ENCODE results near the gene HMHB1. TPM values are rescaled to one million over a fixed set of nuclear protein-coding genes. Genes with fewer than 3 reads are reported as not detected.
A peak's percentile ranks its signal among the peaks of the same experiment; 100 is the strongest.

HMHB1 gene
- total and polyA plus RNA-seq, 5 donors = not detected

DNA sequence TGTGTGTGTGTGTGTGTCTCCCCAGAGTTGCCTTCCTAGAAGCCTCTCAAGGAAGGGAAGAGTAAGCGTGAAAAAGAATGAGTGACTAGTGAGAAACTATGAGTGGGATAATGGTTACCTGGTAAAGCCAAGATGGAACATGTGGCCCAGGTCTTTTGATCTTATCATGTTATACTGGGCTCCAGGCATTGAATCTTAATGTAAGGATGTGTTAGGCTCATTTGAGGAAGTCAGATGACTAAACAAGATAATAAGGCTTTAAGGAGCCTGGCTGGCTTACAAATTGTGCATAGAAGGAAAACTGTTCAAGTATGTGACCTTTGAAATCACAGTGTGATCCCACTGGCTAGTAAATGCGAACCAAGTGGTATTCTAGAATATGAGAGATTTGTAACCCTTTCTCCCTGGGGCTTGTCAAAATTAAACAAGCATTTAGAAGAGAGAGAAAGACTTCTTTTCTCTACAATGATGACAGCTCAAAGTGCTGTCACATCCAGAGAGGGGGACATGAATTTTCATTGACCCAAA, 29.9 kb upstream of the HMHB1 start:
- Histone ChIP-seq H3K4me3 (ENCODE audit: low read length) (no peak overlapping the region), H3K27ac (ENCODE audit: low read length) (no peak overlapping the region), H3K4me1 (ENCODE audit: control insufficient read depth, insufficient read depth, low read length) (peaks cover 2% of the 10 kb centered on the region), H3K9me3 (ENCODE audit: control insufficient read depth, low read length) (no peaks in the 10 kb centered on the region), H3K27me3 (ENCODE audit: control insufficient read depth, insufficient read depth) (no peaks in the 10 kb centered on the region)
- intact Hi-C loops (cut with DNase I) = no loop called here
- DNase-seq (no peak), ATAC-seq (no peak)
- WGBS = 50% methylated on average over 2 of the region's 2 CpGs

DNA sequence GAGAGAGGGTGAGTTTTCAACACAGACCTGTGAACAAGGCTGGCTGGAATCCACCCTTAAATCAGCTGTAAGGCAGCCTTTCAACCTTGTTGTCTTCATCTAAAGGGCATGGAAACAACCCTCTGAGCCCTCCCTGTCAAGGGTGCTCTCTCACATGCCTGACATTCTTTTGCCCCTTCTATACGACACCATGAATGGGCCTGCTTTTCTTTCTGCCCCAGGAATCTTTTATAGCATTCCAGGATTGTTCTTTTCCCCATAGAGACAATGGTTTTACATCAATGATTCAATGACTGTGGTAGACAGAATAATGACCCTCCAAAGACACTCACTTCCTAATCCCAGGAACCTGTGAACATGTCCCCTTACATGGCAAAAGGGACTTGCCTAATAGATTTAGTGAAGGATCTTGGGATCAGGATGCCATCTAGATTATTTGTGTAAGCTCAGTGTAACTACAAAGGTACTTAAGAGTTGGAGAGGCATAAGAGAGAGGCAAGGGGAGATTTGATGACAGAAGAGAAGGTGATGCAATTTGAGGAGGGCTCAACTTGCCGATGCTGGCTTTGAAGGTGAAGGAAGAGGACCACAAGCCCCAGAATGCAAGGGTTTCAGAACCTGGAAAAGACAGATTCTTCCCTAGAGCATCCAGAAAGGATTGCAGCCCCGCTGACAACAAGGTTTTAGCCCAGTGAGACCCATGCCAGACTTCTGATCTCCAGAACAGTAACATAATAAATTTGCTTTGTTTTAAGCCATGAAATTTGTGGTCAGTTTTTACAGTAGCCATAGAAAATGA, 29.2 kb upstream of the HMHB1 start:
- Histone ChIP-seq H3K4me3 (ENCODE audit: low read length) (no peak overlapping the region), H3K27me3 (ENCODE audit: control insufficient read depth, insufficient read depth) (no peaks in the 10 kb centered on the region), H3K4me1 (ENCODE audit: control insufficient read depth, insufficient read depth, low read length) (peaks cover 2% of the 10 kb centered on the region), H3K9me3 (ENCODE audit: control insufficient read depth, low read length) (no peaks in the 10 kb centered on the region), H3K27ac (ENCODE audit: low read length) (no peak overlapping the region)
- ATAC-seq (no peak), DNase-seq (no peak)
- WGBS = 77% methylated on average over 3 of the region's 3 CpGs
- intact Hi-C loops (cut with DNase I) = no loop called here

DNA sequence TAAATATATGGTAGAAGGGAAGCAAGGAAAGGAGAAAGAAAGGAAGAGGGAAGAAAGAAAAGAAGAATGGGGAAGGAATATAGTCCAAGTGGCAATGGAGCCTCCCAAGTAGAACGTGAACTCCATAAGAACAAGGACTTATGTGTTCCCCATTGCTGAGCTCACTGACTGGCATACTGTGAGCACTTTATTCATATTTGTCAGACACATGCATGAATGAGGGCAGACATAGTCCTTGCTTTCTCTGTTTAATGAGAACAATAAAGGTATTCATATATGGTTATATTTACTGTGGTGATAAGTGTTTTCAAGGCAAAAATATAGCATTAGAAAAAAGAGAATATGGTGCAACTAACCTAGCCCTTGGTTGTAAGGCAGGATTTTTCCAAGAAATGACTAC, 23.6 kb upstream of the HMHB1 start:
- WGBS = 90% methylated on average over 1 of the region's 1 CpG
- no peaks in the 10 kb centered on the region for H3K4me1 ChIP-seq (ENCODE audit: control insufficient read depth, insufficient read depth, low read length)
- no peaks in the 10 kb centered on the region for H3K27me3 ChIP-seq (ENCODE audit: control insufficient read depth, insufficient read depth)
- no peak overlapping the region for H3K27ac ChIP-seq (ENCODE audit: low read length)
- DNase-seq (no peak), ATAC-seq (no peak)
- intact Hi-C loops (cut with DNase I) = no loop called here
- no peak overlapping the region for H3K4me3 ChIP-seq (ENCODE audit: low read length)
- H3K9me3 ChIP-seq (ENCODE audit: control insufficient read depth, low read length) = no peaks in the 10 kb centered on the region

DNA sequence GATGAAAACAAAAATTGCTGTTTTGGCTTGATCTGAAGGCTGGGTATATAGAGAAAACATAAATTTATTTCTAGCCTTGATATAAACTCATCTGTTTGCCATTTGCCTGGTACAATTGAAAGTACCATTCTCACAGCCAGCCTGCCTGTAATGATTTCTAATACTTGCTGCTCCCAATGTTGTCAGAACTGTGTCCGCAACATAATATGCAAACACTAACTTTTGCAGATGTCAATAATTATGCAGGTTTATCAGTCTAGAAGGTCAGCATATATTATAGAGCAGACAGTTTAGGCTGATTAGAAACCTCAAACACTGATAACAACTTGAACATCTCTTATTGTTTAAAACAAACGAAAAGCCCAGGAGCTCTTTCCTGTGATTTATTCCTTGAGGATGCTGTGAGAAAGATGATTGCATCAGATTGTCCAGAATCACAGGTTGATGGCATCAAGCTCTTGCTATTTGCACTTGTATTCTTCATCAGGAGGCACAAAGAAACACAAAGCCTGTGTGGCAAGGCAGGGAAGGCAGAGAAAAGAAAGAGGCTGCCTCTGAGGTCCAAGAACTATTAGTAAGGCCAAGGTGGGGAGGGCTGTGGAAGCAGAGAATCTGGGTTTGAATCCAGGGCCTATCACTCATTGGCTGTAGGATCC, 21.4 kb upstream of the HMHB1 start:
- 80% methylated on average over 2 of the region's 2 CpGs for WGBS
- no peak for DNase-seq
- intact Hi-C loops (cut with DNase I) = no loop called here
- Histone ChIP-seq H3K9me3 (ENCODE audit: control insufficient read depth, low read length) (no peaks in the 10 kb centered on the region), H3K4me3 (ENCODE audit: low read length) (no peak overlapping the region), H3K27ac (ENCODE audit: low read length) (no peak overlapping the region), H3K4me1 (ENCODE audit: control insufficient read depth, insufficient read depth, low read length) (no peaks in the 10 kb centered on the region), H3K27me3 (ENCODE audit: control insufficient read depth, insufficient read depth) (no peaks in the 10 kb centered on the region)
- ATAC-seq = no peak

DNA sequence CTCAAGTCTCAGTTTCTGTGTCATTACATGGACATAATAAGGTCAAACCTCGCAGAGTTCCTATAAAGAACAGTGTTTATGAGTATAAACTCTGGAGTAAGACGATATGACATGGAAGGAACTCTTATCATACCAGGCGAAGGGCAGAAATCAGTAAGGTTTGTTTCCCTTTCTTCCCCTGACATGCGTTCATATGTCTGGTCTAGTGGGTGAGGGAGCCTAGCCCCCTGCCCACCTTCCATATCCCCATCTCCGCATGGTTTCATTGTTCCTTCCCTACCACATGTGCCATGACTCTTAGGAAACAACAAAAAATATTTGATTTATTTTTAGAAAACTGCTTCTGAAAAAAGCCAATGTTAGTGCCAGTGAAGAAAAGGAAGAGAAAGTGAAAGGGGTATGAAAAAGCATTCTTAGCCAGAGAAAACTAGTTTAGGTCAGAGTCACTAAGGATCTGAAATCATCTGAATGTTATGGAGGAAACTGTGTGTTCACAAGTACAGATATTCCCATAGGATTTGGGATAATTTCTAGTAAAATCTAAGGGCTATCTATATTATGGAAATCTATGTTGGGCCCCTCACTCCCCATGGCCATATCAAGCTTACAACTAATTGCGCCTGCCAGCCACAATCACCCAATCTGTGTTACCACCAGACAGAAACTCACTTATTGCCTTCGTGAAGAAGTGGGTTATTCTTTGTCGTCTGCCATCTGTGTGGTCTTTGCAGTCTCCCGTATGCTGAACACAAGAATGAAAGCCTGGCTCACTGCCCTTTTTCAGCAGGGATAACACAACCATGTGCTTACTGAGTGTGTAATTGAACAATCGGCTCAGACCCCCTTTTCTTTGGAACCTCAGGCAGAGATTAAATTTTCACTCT, 19.9 kb upstream of the HMHB1 start:
- ATAC-seq (peak in 1 of 2 donors; percentile 31), DNase-seq (no peak)
- intact Hi-C loops (cut with DNase I) = no loop called here
- Histone ChIP-seq H3K4me1 (ENCODE audit: control insufficient read depth, insufficient read depth, low read length) (no peaks in the 10 kb centered on the region), H3K9me3 (ENCODE audit: control insufficient read depth, low read length) (no peaks in the 10 kb centered on the region), H3K27ac (ENCODE audit: low read length) (no peak overlapping the region), H3K27me3 (ENCODE audit: control insufficient read depth, insufficient read depth) (no peaks in the 10 kb centered on the region), H3K4me3 (ENCODE audit: low read length) (peak overlapping the region; percentile 20)
- 51% methylated on average over 10 of the region's 10 CpGs for WGBS

DNA sequence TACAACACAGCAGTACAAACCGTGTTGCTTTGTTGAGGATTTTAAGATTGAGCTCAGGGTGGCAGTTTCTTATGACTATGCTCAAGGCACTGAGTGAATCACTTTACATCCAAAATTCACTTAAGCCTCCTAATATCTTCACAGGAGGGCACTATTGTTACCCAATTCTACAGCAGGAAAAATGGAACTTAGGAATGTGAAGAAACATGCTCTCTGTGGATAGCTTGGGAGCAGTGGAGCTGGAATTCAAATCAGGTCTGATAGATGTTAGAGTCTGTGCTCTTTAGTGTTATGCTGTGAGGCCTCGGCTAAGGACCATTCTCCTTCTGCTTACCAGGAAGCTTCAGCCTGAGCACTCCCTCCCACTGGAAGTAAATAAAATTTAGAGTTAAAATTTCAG, 18.7 kb upstream of the HMHB1 start:
- 90% methylated on average over 2 of the region's 2 CpGs for WGBS
- DNase-seq = no peak
- Histone ChIP-seq H3K27ac (ENCODE audit: low read length) (no peak overlapping the region), H3K9me3 (ENCODE audit: control insufficient read depth, low read length) (no peaks in the 10 kb centered on the region), H3K4me1 (ENCODE audit: control insufficient read depth, insufficient read depth, low read length) (no peaks in the 10 kb centered on the region), H3K27me3 (ENCODE audit: control insufficient read depth, insufficient read depth) (no peaks in the 10 kb centered on the region), H3K4me3 (ENCODE audit: low read length) (no peak overlapping the region)
- intact Hi-C loops (cut with DNase I) = no loop called here
- ATAC-seq = no peak

DNA sequence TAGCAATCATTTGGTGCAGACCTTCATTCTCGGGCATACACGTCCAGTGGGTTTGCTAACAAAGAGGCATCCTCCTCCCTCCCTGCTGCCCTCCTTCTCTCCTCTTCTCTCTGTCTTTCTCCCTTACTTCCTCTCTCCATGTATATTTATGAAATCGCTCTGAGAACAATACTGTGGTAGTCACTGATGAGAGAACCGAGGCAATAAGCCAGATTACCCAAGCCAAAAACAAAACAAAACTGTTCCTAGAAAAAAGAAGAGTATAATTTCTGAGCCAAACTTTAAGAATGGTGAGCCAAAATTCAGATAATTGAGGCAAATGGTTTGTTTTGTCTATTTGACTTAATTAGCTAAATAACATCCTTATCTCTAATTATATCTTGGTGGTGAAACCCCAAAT, 15.8 kb upstream of the HMHB1 start:
- no peak overlapping the region for H3K4me3 ChIP-seq (ENCODE audit: low read length)
- DNase-seq = no peak
- no peak overlapping the region for H3K27ac ChIP-seq (ENCODE audit: low read length)
- no peak for ATAC-seq
- no peaks in the 10 kb centered on the region for H3K4me1 ChIP-seq (ENCODE audit: control insufficient read depth, insufficient read depth, low read length)
- intact Hi-C loops (cut with DNase I) = no loop called here
- WGBS = 33% methylated on average over 4 of the region's 4 CpGs
- H3K27me3 ChIP-seq (ENCODE audit: control insufficient read depth, insufficient read depth) = no peaks in the 10 kb centered on the region
- H3K9me3 ChIP-seq (ENCODE audit: control insufficient read depth, low read length) = no peaks in the 10 kb centered on the region

DNA sequence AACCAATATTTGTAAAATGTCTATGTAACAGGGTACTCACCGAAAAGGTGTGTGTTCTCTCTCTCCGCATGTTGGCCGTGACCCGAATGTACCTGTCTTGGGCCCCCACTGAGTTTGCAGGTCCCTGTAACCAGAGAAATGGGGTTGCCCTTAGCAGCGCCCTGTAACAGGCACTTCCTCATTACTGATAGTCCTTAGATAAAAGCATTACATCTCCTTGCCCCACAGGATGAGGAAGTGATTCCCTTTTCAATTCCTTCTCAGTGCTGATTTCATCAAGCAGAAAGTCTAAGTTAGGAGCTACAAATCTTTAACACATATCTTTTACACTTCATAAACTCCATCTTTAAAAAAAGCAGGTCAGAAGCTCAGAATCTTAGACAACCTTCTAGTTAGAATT, 15.2 kb upstream of the HMHB1 start:
- H3K9me3 ChIP-seq (ENCODE audit: control insufficient read depth, low read length) = no peaks in the 10 kb centered on the region
- H3K27me3 ChIP-seq (ENCODE audit: control insufficient read depth, insufficient read depth) = no peaks in the 10 kb centered on the region
- H3K27ac ChIP-seq (ENCODE audit: low read length) = no peak overlapping the region
- no peak overlapping the region for H3K4me3 ChIP-seq (ENCODE audit: low read length)
- ATAC-seq (peak in 1 of 2 donors; percentile 35), DNase-seq (no peak)
- no peaks in the 10 kb centered on the region for H3K4me1 ChIP-seq (ENCODE audit: control insufficient read depth, insufficient read depth, low read length)
- 92% methylated on average over 5 of the region's 5 CpGs for WGBS
- intact Hi-C loops (cut with DNase I) = no loop called here

DNA sequence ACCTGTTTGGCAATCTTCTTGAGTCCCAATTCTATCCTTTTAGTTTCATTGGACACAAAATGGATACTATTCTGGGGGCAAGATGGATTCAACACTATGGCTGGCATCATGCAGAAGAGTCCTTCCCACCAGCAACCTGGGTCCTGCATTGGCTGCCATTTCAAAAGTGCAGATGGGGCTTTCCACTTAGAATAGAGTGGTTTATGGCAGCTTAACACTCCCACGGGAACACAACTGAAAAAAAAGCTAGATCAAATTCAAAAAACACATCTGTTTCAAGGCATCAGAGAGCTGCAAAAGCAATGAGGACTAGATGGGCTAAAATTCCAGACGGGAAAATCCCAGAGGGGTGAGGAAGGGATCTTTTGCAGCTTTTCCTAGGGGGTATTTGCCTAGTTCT, 11.2 kb upstream of the HMHB1 start:
- ATAC-seq = no peak
- DNase-seq = no peak
- intact Hi-C loops (cut with DNase I) = no loop called here
- Histone ChIP-seq H3K27me3 (ENCODE audit: control insufficient read depth, insufficient read depth) (no peaks in the 10 kb centered on the region), H3K27ac (ENCODE audit: low read length) (no peak overlapping the region), H3K4me1 (ENCODE audit: control insufficient read depth, insufficient read depth, low read length) (peaks cover 2% of the 10 kb centered on the region), H3K9me3 (ENCODE audit: control insufficient read depth, low read length) (no peaks in the 10 kb centered on the region), H3K4me3 (ENCODE audit: low read length) (no peak overlapping the region)
- WGBS = 58% methylated on average over 2 of the region's 2 CpGs

DNA sequence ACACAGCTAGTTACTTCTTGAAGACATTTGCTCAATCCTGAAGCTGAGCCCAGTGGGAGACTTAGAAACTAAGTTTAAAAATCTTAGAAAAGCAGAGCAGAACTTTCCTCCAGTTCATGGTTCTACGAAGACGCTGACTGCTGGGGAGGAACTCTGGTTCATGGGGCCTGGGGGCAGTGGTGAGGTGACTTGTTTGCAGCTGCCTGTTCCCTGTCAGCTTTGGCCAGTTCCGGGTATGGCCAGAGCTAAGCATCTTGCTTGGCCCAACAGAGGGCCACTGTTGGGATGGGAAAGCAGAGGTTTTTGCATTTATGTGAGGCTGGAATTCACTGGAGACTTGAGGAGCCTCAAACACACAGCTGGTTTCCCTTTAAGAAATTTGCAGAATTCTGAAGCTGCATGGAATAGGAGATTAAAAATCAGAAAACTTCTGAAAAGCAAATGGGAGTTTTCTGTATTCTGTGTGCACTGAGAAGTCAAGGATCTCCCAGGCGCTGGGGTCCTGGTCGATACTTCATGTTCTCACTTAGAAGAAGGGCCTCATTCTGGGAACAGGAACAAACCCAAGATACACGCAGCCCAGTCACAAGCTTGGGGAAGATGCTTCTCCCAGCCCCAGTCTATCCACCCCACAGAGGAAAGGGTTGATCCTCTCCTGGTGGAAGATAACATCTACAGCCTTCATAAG, 10.6 kb upstream of the HMHB1 start:
- no peak for ATAC-seq
- no peak overlapping the region for H3K27ac ChIP-seq (ENCODE audit: low read length)
- 75% methylated on average over 6 of the region's 6 CpGs for WGBS
- intact Hi-C loops (cut with DNase I) = no loop called here
- H3K4me1 ChIP-seq (ENCODE audit: control insufficient read depth, insufficient read depth, low read length) = peaks cover 2% of the 10 kb centered on the region
- DNase-seq = no peak
- H3K9me3 ChIP-seq (ENCODE audit: control insufficient read depth, low read length) = no peaks in the 10 kb centered on the region
- H3K4me3 ChIP-seq (ENCODE audit: low read length) = no peak overlapping the region
- H3K27me3 ChIP-seq (ENCODE audit: control insufficient read depth, insufficient read depth) = no peaks in the 10 kb centered on the region

Measured in right cardiac atrium (tissue), 5 donors.